Liver (tissue), 9 donors: Measurements from ENCODE around the gene MMD. TPM values are rescaled to one million over a fixed set of nuclear protein-coding genes. Genes with fewer than 3 reads are reported as not detected.

ENCODE experiments used
- DNase-seq: peaks from one replicate; pipeline ENCODE4 v3.0.0-alpha.2; 2017; ENCODE audit warnings: low spot score
- H3K27ac ChIP-seq, 2 donors: one replicate each; pipeline ENCODE4 v1.7.0; 2013; ENCODE audit warnings: inconsistent platforms in 2 of 2, low read length in 2 of 2, control low read depth in 1 of 2, low read depth in 1 of 2, mild to moderate bottlenecking in 1 of 2
- H3K27me3 ChIP-seq, 4 donors: one replicate each; pipeline versions ENCODE4 v1.6.1 to v1.7.0; 2013; ENCODE audit warnings: low read length in 3 of 4, inconsistent platforms in 1 of 4, mild to moderate bottlenecking in 1 of 4, moderate library complexity in 1 of 4; ENCODE audit not compliant: control insufficient read depth in 4 of 4, insufficient read depth in 4 of 4
- H3K36me3 ChIP-seq, 4 donors: one replicate each; pipeline versions ENCODE4 v1.6.1 to v1.7.0; 2013; ENCODE audit warnings: low read length in 3 of 4, mild to moderate bottlenecking in 3 of 4, low read depth in 1 of 4, moderate library complexity in 1 of 4; ENCODE audit not compliant: control insufficient read depth in 4 of 4, insufficient read depth in 3 of 4
- H3K4me1 ChIP-seq, 4 donors: one replicate each; pipeline versions ENCODE4 v1.6.1 to v1.7.0; 2013; ENCODE audit warnings: low read length in 3 of 4, mild to moderate bottlenecking in 3 of 4, moderate library complexity in 1 of 4; ENCODE audit not compliant: control insufficient read depth in 4 of 4, insufficient read depth in 4 of 4
- H3K4me3 ChIP-seq, 3 donors: one replicate each; pipeline versions ENCODE4 v1.6.1 to v1.7.0; 2013; ENCODE audit warnings: low read length in 3 of 3, control low read depth in 1 of 3, low read depth in 1 of 3, mild to moderate bottlenecking in 1 of 3
- H3K9ac ChIP-seq, 2 donors: one replicate each; pipeline ENCODE4 v1.7.0; 2013; ENCODE audit warnings: low read length in 2 of 2, mild to moderate bottlenecking in 2 of 2, moderate library complexity in 2 of 2, control low read depth in 1 of 2, low read depth in 1 of 2
- H3K9me3 ChIP-seq, 4 donors: one replicate each; pipeline versions ENCODE4 v1.6.1 to v1.7.0; 2013; ENCODE audit warnings: low read length in 3 of 4; ENCODE audit not compliant: control insufficient read depth in 4 of 4
- EGR1 ChIP-seq, 2 donors: IDR thresholded peaks; 2 replicates each; pipeline ENCODE4 v1.6.1; 2016 to 2018; ENCODE audit warnings: antibody characterized with exemption in 2 of 2, low read depth in 2 of 2
- FOXA2 ChIP-seq: IDR thresholded peaks from 2 replicates; pipeline ENCODE4 v1.6.1; 2016; ENCODE audit warnings: antibody characterized with exemption
- GABPA ChIP-seq, 2 donors: IDR thresholded peaks in 1 of 2; conservative IDR thresholded peaks in 1 of 2; 2 replicates each; pipeline ENCODE4 v1.6.1; 2016; ENCODE audit warnings: antibody characterized with exemption in 2 of 2, mild to moderate bottlenecking in 1 of 2, moderate library complexity in 1 of 2
- HNF4A ChIP-seq, 2 donors: conservative IDR thresholded peaks; 2 replicates each; pipeline ENCODE4 v1.6.1; 2016; ENCODE audit warnings: antibody characterized with exemption in 2 of 2, mild to moderate bottlenecking in 2 of 2
- HNF4G ChIP-seq: IDR thresholded peaks from 2 replicates; pipeline ENCODE4 v1.6.1; 2016; ENCODE audit warnings: antibody characterized with exemption
- JUND ChIP-seq, 2 donors: IDR thresholded peaks; 2 replicates each; pipeline ENCODE4 v1.6.1; 2016; ENCODE audit warnings: antibody characterized with exemption in 2 of 2
- NR2F2 ChIP-seq: IDR thresholded peaks from 2 replicates; pipeline ENCODE4 v1.6.1; 2016; ENCODE audit warnings: antibody characterized with exemption
- RAD21 ChIP-seq, 2 donors: IDR thresholded peaks; 2 replicates each; pipeline ENCODE4 v1.6.1; 2016; ENCODE audit warnings: antibody characterized with exemption in 2 of 2, mild to moderate bottlenecking in 2 of 2
- SP1 ChIP-seq: IDR thresholded peaks from 2 replicates; pipeline ENCODE4 v1.6.1; 2018; ENCODE audit warnings: antibody characterized with exemption, mild to moderate bottlenecking
- TAF1 ChIP-seq: conservative IDR thresholded peaks from 2 replicates; pipeline ENCODE4 v1.6.1; 2016; ENCODE audit warnings: antibody characterized with exemption, mild to moderate bottlenecking
- YY1 ChIP-seq: IDR thresholded peaks from 2 replicates; pipeline ENCODE4 v1.6.1; 2016; ENCODE audit warnings: antibody characterized with exemption, mild to moderate bottlenecking
- ZBTB33 ChIP-seq: IDR thresholded peaks from 2 replicates; pipeline ENCODE4 v1.6.1; 2016; ENCODE audit warnings: antibody characterized with exemption
- WGBS: extraction: QIAGEN DNeasy Blood & Tissue Kit; methylation state at CpG from one replicate; pipeline ENCODE4 v1.1.7; 2013; 5-methylcytosine and 5-hydroxymethylcytosine counted together
- polyA plus RNA-seq, 2 donors: library from polyadenylated mRNA; stranded (reverse) in 1 of 2; unstranded in 1 of 2; fragments of 200-250 nt in 1 of 2; fragments of >200 nt in 1 of 2; fragmentation: Nextera tagmentation in 1 of 2; extraction: Ambion mirVana in 1 of 2; gene quantifications; one replicate each; pipeline versions ENCODE4 v1.2.1 to v1.2.3, GENCODE V29; 2013 to 2015
- total RNA-seq, 2 donors: library from RNA; depleted of rRNA; stranded (reverse); fragments of >200 nt; gene quantifications; one replicate each; pipeline ENCODE4 v1.2.3, GENCODE V29; 2014
- TF ChIP-seq, protein P1 (sequence below): IDR thresholded peaks from 2 replicates; pipeline ENCODE4 v1.6.1; 2016; ENCODE audit warnings: antibody characterized with exemption, mild to moderate bottlenecking
- TF ChIP-seq, protein P2 (sequence below): IDR thresholded peaks from 2 replicates; pipeline ENCODE4 v1.6.1; 2016; ENCODE audit warnings: antibody characterized with exemption
- donor health status: healthy.
- donor health status: healthy.
- donor health status: healthy.
- donor health status: healthy.
- donor health status: healthy.

The MMD gene
- total and polyA plus RNA-seq, 4 donors: 4.9 to 18.7 (median 11.4) TPM

DNA sequence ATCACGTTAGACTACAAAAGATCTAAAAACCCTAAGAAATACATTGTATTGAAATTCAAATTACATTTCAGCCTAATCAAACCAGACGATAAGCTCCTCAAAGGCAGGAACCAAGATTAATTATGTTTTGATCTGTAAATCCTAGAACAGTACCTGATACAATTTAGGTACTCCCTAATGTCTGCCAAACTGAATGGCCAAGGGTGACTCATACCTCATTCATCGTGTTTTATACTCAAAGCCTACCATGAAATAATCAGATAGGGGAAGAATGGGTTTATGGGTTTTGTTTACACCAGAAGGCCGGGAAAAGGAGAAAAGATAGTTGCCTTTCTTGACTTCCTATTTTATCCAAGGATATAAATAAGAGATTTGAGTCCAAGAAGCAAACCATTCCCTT, 19.3 kb downstream of the MMD start:
- no peaks in the 10 kb centered on the region for H3K9me3 ChIP-seq
- no peak overlapping the region for H3K27ac ChIP-seq
- no peak overlapping the region for H3K9ac ChIP-seq
- no peak for DNase-seq
- peaks cover 0 to 2% (median under 1%) of the 10 kb centered on the region in 4 donors for H3K4me1 ChIP-seq
- no peak overlapping the region for H3K4me3 ChIP-seq
- WGBS: 86% methylated on average over 4 of the region's 4 CpGs
- H3K36me3 ChIP-seq: peaks cover 0 to 5% (median 4%) of the 10 kb centered on the region in 4 donors
- TF ChIP-seq SP1 (no peak), RAD21 (IDR thresholded peaks at IDR 0.05) (no peak), NR2F2 (no peak), TAF1 (no peak), HNF4G (no peak), EGR1 (IDR thresholded peaks at IDR 0.05; ENCODE audit: low read depth in 2 of 2) (no peak), ZBTB33 (no peak), FOXA2 (no peak), YY1 (no peak), JUND (IDR thresholded peaks at IDR 0.05) (no peak), HNF4A (conservative IDR thresholded peaks at IDR 0.05) (no peak), GABPA (IDR thresholded peaks at IDR 0.05 in 1 of 2, conservative IDR thresholded peaks at IDR 0.05 in 1 of 2) (no peak)
- TF ChIP-seq, protein P1, sequence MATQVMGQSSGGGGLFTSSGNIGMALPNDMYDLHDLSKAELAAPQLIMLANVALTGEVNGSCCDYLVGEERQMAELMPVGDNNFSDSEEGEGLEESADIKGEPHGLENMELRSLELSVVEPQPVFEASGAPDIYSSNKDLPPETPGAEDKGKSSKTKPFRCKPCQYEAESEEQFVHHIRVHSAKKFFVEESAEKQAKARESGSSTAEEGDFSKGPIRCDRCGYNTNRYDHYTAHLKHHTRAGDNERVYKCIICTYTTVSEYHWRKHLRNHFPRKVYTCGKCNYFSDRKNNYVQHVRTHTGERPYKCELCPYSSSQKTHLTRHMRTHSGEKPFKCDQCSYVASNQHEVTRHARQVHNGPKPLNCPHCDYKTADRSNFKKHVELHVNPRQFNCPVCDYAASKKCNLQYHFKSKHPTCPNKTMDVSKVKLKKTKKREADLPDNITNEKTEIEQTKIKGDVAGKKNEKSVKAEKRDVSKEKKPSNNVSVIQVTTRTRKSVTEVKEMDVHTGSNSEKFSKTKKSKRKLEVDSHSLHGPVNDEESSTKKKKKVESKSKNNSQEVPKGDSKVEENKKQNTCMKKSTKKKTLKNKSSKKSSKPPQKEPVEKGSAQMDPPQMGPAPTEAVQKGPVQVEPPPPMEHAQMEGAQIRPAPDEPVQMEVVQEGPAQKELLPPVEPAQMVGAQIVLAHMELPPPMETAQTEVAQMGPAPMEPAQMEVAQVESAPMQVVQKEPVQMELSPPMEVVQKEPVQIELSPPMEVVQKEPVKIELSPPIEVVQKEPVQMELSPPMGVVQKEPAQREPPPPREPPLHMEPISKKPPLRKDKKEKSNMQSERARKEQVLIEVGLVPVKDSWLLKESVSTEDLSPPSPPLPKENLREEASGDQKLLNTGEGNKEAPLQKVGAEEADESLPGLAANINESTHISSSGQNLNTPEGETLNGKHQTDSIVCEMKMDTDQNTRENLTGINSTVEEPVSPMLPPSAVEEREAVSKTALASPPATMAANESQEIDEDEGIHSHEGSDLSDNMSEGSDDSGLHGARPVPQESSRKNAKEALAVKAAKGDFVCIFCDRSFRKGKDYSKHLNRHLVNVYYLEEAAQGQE: no peak
- TF ChIP-seq, protein P2, sequence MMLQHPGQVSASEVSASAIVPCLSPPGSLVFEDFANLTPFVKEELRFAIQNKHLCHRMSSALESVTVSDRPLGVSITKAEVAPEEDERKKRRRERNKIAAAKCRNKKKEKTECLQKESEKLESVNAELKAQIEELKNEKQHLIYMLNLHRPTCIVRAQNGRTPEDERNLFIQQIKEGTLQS: no peak
- no peaks in the 10 kb centered on the region for H3K27me3 ChIP-seq

GRCh38 chr17:55398689-55399088, 22.9 kb downstream of the MMD start:
- H3K36me3 ChIP-seq: peaks cover 0 to 3% (median 1%) of the 10 kb centered on the region in 4 donors
- H3K4me3 ChIP-seq: no peak overlapping the region
- peaks cover 6 to 24% (median 22%) of the 10 kb centered on the region in 4 donors for H3K4me1 ChIP-seq
- no peak for DNase-seq
- no peak overlapping the region for H3K9ac ChIP-seq
- H3K9me3 ChIP-seq: no peaks in the 10 kb centered on the region
- no peaks in the 10 kb centered on the region for H3K27me3 ChIP-seq
- WGBS: 95% methylated on average over 5 of the region's 5 CpGs
- no peak overlapping the region for H3K27ac ChIP-seq
- TF ChIP-seq, protein P1: peak; percentile 96
- TF ChIP-seq RAD21 (IDR thresholded peaks at IDR 0.05): no peak
